ENCODE results near the gene NNMT.
A peak's percentile ranks its signal among the peaks of the same experiment; 100 is the strongest.

DNA sequence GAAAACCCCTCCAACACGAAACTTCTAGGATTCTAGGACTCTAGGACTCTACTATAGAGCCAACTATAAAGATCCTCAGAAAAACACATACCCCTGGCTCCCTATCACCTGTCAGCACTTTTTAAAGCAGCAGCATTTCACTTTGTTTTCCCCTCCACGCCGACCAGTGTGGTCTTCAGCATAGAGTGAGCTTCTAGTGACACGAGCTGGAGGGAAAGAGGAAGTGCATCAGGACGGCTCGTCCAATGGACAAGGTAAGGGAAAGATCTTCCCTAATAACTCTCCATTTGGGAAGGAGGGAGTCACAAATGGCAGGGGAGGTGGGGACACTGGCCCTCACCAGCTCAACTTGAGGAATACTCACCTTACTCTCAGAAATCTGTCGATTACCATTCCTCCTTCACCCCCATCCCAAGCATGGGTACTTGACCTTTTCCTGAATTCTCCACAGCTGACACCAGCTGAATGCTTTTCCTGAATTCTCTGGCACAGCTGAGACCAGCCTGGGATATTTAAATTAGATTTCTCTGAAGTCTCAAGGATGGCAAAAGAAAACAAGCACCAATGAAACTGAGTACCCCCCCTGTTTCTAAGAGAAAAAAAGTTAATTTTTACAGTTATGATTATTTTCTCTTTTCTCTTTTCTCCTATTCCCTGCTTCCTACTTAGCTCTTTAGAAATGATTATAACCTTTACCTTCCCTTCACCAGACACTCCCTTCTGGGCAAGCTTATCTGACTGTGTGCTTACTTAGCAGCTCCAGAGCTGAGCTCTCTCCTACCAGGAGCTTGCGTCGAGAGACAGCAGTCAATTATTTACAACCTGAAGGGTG, 33.3 kb upstream of the NNMT start:
- TF ChIP-seq POLR2AphosphoS5 (IDR thresholded peaks at IDR 0.05) (no peak), CTCF (IDR thresholded peaks at IDR 0.05) (peak; percentile 32 to 59 (median 42)), POLR2A (IDR thresholded peaks at IDR 0.05) (no peak), EP300 (IDR thresholded peaks at IDR 0.05) (no peak)
